H1 (cell line): ENCODE data around the gene DERL2. TPM values are rescaled to one million over a fixed set of nuclear protein-coding genes. Genes with fewer than 3 reads are reported as not detected.

Experiments
- CTCF ChIA-PET: fragments of 300-600 bp; sonication (Branson Sonifier 250); formaldehyde crosslinking; loops from one replicate; lab custom pipeline; 2021; ENCODE audit not compliant: partially characterized antibody; lab: Charles Lee
- POLR2A ChIA-PET: fragments of 300-600 bp; sonication (Branson Sonifier 250); formaldehyde crosslinking; loops from one replicate; lab custom pipeline; 2021; ENCODE audit warnings: inconsistent platforms; ENCODE audit not compliant: partially characterized antibody; lab: Charles Lee
- DNase-seq, 2 experiments: peaks; one replicate each; pipeline versions ENCODE4 v3.0.0 to v3.0.0-alpha.2; 2010 to 2022; ENCODE audit warnings: low spot score in 2 of 2, low read depth in 1 of 2, mixed read lengths in 1 of 2
- FAIRE-seq: peaks from 2 replicates; lab custom pipeline; 2011; peaks lifted over from hg19 to GRCh38; lab: Jason Lieb, UNC
- H2AFZ ChIP-seq: 2 replicates; pipeline ENCODE4 v1.8.1; 2012; ENCODE audit warnings: low read length, inconsistent platforms
- H2AK5ac ChIP-seq: 2 replicates; pipeline ENCODE4 v1.6.1; 2013; ENCODE audit warnings: low read depth, low read length
- H2BK120ac ChIP-seq: replicated peaks from 2 replicates; pipeline ENCODE3; 2013; ENCODE audit warnings: low read depth, low read length, inconsistent platforms
- H2BK12ac ChIP-seq: 2 replicates; pipeline ENCODE4 v1.6.1; 2013; ENCODE audit warnings: low read depth, low read length
- H2BK15ac ChIP-seq: 2 replicates; pipeline ENCODE4 v1.6.1; 2013; ENCODE audit warnings: low read length
- H2BK20ac ChIP-seq: 2 replicates; pipeline ENCODE4 v1.6.1; 2013; ENCODE audit warnings: low read length
- H2BK5ac ChIP-seq: 2 replicates; pipeline ENCODE4 v1.6.1; 2013; ENCODE audit warnings: low read depth, low read length
- H3K14ac ChIP-seq: 2 replicates; pipeline ENCODE4 v1.6.1; 2013; ENCODE audit warnings: inconsistent platforms; ENCODE audit not compliant: insufficient read length
- H3K18ac ChIP-seq: 2 replicates; pipeline ENCODE4 v1.6.1; 2013; ENCODE audit warnings: low read length; ENCODE audit errors: extremely low read depth
- H3K23ac ChIP-seq: 2 replicates; pipeline ENCODE4 v1.6.1; 2013; ENCODE audit warnings: inconsistent platforms; ENCODE audit not compliant: insufficient read length
- H3K23me2 ChIP-seq: 2 replicates; pipeline ENCODE4 v1.6.1; 2013; ENCODE audit warnings: low read depth, low read length
- H3K27ac ChIP-seq: 2 replicates; pipeline ENCODE4 v1.6.1; 2011; ENCODE audit warnings: low read depth, low read length, inconsistent platforms
- H3K27me3 ChIP-seq, 4 experiments: replicated peaks in 1 of 4; 1 replicate in 1 of 4; 2 replicates in 3 of 4; pipeline versions ENCODE4 v1.6.1 to v1.8.1; 2011 to 2013; ENCODE audit warnings: low read length in 3 of 4, mild to moderate bottlenecking in 3 of 4, inconsistent platforms in 2 of 4, mixed read lengths in 2 of 4, moderate library complexity in 1 of 4; ENCODE audit not compliant: control insufficient read depth in 3 of 4, insufficient read depth in 3 of 4; ENCODE audit errors: extremely low read depth in 1 of 4
- H3K36me3 ChIP-seq, 4 experiments: 2 replicates each; pipeline versions ENCODE4 v1.6.1 to v1.8.1; 2011 to 2013; ENCODE audit warnings: mild to moderate bottlenecking in 4 of 4, low read length in 3 of 4, moderate library complexity in 2 of 4, control low read depth in 1 of 4, inconsistent platforms in 1 of 4; ENCODE audit not compliant: insufficient read depth in 4 of 4, control insufficient read depth in 2 of 4
- H3K4ac ChIP-seq: replicated peaks from 2 replicates; pipeline ENCODE3; 2013; ENCODE audit warnings: low read length, low read depth, mixed read lengths, inconsistent platforms; ENCODE audit not compliant: insufficient read length
- H3K4me1 ChIP-seq, 4 experiments: replicated peaks in 1 of 4; 1 replicate in 1 of 4; 2 replicates in 3 of 4; pipeline versions ENCODE4 v1.6.1 to v1.8.1; 2011 to 2013; ENCODE audit warnings: low read length in 3 of 4, inconsistent platforms in 2 of 4, mixed read lengths in 1 of 4; ENCODE audit not compliant: insufficient read depth in 4 of 4, control insufficient read depth in 3 of 4
- H3K4me2 ChIP-seq, 2 experiments: 2 replicates each; pipeline versions ENCODE4 v1.6.1 to v1.8.1; 2011 to 2013; ENCODE audit warnings: low read depth in 2 of 2, low read length in 2 of 2, control low read depth in 1 of 2, inconsistent platforms in 1 of 2, mild to moderate bottlenecking in 1 of 2; ENCODE audit not compliant: insufficient read depth in 1 of 2
- H3K4me3 ChIP-seq, 4 experiments: fragments of 200-600, 300-600 bp in 1 of 4; sonication (generic), shearing (Covaris generic), sonication (Bioruptor Twin) in 1 of 4; 2 replicates each; pipeline versions ENCODE4 v1.5.1 to v1.8.1; 2011 to 2016; ENCODE audit warnings: low read length in 4 of 4, low read depth in 3 of 4, control low read depth in 2 of 4, inconsistent platforms in 2 of 4, mild to moderate bottlenecking in 2 of 4, mixed read lengths in 1 of 4, moderate library complexity in 1 of 4; ENCODE audit not compliant: insufficient read depth in 2 of 4; ENCODE audit errors: extremely low read depth in 1 of 4
- H3K56ac ChIP-seq: replicated peaks from 2 replicates; pipeline ENCODE3; 2013; ENCODE audit warnings: low read depth, mild to moderate bottlenecking, mixed read lengths, low read length, inconsistent platforms; ENCODE audit not compliant: insufficient read length
- H3K79me1 ChIP-seq: 2 replicates; pipeline ENCODE4 v1.6.1; 2013; ENCODE audit warnings: low read depth, low read length, control low read depth
- H3K79me2 ChIP-seq, 2 experiments: 2 replicates each; pipeline versions ENCODE4 v1.6.1 to v1.8.1; 2012 to 2013; ENCODE audit warnings: low read length in 2 of 2, mild to moderate bottlenecking in 2 of 2, inconsistent platforms in 1 of 2; ENCODE audit not compliant: insufficient read depth in 2 of 2, control insufficient read depth in 1 of 2
- H3K9ac ChIP-seq, 4 experiments: replicated peaks in 1 of 4; 1 replicate in 1 of 4; 2 replicates in 3 of 4; pipeline versions ENCODE4 v1.6.1 to v1.8.1; 2011 to 2013; ENCODE audit warnings: low read depth in 3 of 4, low read length in 3 of 4, control low read depth in 2 of 4, mild to moderate bottlenecking in 2 of 4, moderate library complexity in 2 of 4, inconsistent platforms in 1 of 4; ENCODE audit errors: extremely low read depth in 1 of 4
- H3K9me3 ChIP-seq, 2 experiments: 2 replicates each; pipeline versions ENCODE4 v1.6.1 to v1.8.1; 2012 to 2013; ENCODE audit warnings: mild to moderate bottlenecking in 2 of 2, moderate library complexity in 2 of 2, control low read depth in 1 of 2, inconsistent platforms in 1 of 2, low read depth in 1 of 2, low read length in 1 of 2, mixed read lengths in 1 of 2; ENCODE audit not compliant: insufficient read depth in 2 of 2
- H4K20me1 ChIP-seq, 2 experiments: replicated peaks in 1 of 2; 2 replicates each; pipeline versions ENCODE3 to v1.8.1; 2011 to 2013; ENCODE audit warnings: inconsistent platforms in 2 of 2, low read length in 2 of 2, mild to moderate bottlenecking in 1 of 2; ENCODE audit not compliant: insufficient read depth in 2 of 2, control insufficient read depth in 1 of 2
- H4K5ac ChIP-seq: 2 replicates; pipeline ENCODE4 v1.6.1; 2013; ENCODE audit warnings: low read length, low read depth, mixed read lengths, inconsistent platforms; ENCODE audit not compliant: insufficient read length
- H4K8ac ChIP-seq: 2 replicates; pipeline ENCODE4 v1.8.0; 2013; ENCODE audit warnings: mild to moderate bottlenecking, moderate library complexity, low read length, inconsistent platforms; ENCODE audit not compliant: insufficient read depth; ENCODE audit errors: extremely low read depth
- H4K91ac ChIP-seq: replicated peaks from 2 replicates; pipeline ENCODE3; 2013; ENCODE audit warnings: low read length, mixed read lengths, inconsistent platforms; ENCODE audit not compliant: insufficient read length
- TAF7 ChIP-seq: optimal IDR thresholded peaks from 2 replicates; pipeline ENCODE3; 2011; ENCODE audit warnings: low read depth, mild to moderate bottlenecking, inconsistent platforms, low read length, moderate library complexity, borderline replicate concordance
- WGBS, 2 experiments: shearing (Covaris generic) in 1 of 2; methylation state at CpG; one replicate each; pipeline versions ENCODE4 v1.1.6 to v1.1.7; 2013 to 2015; ENCODE audit warnings: low lambda C conversion rate in 2 of 2, mixed read lengths in 2 of 2, inconsistent platforms in 1 of 2, low coverage in 1 of 2, missing lambda C conversion rate in 1 of 2; ENCODE audit not compliant: insufficient replicate concordance in 2 of 2, insufficient coverage in 1 of 2, insufficient read length in 1 of 2; ENCODE audit errors: extremely low coverage in 1 of 2, missing lambda C conversion rate in 1 of 2; 5-methylcytosine and 5-hydroxymethylcytosine counted together
- polyA plus RNA-seq, 7 experiments: library from polyadenylated mRNA; depleted of rRNA in 3 of 7; stranded (reverse) in 5 of 7; unstranded in 2 of 7; fragments of >200 nt in 5 of 7; fragments of 200-250 nt in 2 of 7; gene quantifications; 1 replicate in 5 of 7; 2 replicates in 1 of 7; 4 replicates in 1 of 7; pipeline versions ENCODE4 v1.2.1 to v1.2.3, GENCODE V29; 2011 to 2013; ENCODE audit warnings: missing spikeins in 2 of 7, mixed read lengths in 2 of 7
- total RNA-seq: library from RNA; stranded (reverse); fragmentation: NEBNext Ultra II Directional; extraction: Animal tissue kit (Norgen Biotek cat#: 25700); gene quantifications from 2 replicates; pipeline ENCODE4 v1.2.1, GENCODE V29; 2021

DERL2 gene
- total and polyA plus RNA-seq, 2 of the 8 experiments (the other 6 are each of a cell fraction or from before 2014, with no cell fraction given) = 55.3 to 58.4 TPM

DNA sequence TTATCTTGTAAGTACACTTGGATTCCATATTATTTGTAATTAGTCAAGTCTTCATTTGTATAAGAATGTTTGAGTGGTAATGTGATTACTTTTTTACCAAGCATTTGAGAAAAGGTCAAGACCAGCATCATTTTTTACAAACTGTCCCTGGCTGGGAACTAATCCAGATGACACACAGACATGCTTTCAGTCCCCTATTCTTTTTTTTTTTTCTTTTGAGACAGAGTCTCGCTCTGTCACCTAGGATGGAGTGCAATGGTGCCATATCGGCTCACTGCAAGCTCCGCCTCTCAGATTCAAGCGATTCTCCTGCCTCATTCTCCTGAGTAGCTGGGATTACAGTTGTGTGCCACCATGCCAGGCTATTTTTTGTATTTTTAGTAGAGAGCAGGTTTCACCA, 4.5 kb downstream of the DERL2 start:
- Histone ChIP-seq H3K79me2 (peaks cover 8 to 50% of the 10 kb centered on the region in 2 experiments), H2BK120ac (no peak overlapping the region), H3K4me3 (no peak overlapping the region), H3K4ac (no peak overlapping the region), H4K91ac (no peak overlapping the region), H3K56ac (no peak overlapping the region), H4K8ac (no peak overlapping the region), H3K27me3 (no peaks in the 10 kb centered on the region), H3K27ac (no peak overlapping the region), H2AFZ (no peak overlapping the region), H3K36me3 (peaks cover 21 to 72% (median 46%) of the 10 kb centered on the region in 4 experiments), H2BK5ac (no peak overlapping the region), H4K20me1 (peaks cover 2 to 4% of the 10 kb centered on the region in 2 experiments), H3K9me3 (no peaks in the 10 kb centered on the region), H3K79me1 (peaks cover 7% of the 10 kb centered on the region; the same call in 1 of the 2 replicates), H3K14ac (no peak overlapping the region), H3K23me2 (0 out of 2 replicates have a peak, but pooled peaks cover 3% of the 10 kb centered on the region), H3K18ac (no peak overlapping the region), H2BK12ac (no peak overlapping the region), H3K9ac (no peak overlapping the region), H3K4me1 (no peaks in the 10 kb centered on the region), H2AK5ac (no peak overlapping the region), H2BK15ac (no peak overlapping the region), H2BK20ac (no peak overlapping the region), H4K5ac (no peak overlapping the region), H3K23ac (no peak overlapping the region), H3K4me2 (no peak overlapping the region)
- ChIA-PET CTCF (no interaction called here), POLR2A (interaction anchor here (1.3 to 1.5 kb wide), 2 partner anchors 13 to 24 kb away, joined by 4 to 6 read pairs; partner anchors contain the start of gene DHX33)
- DNase-seq = no peak
- 93% methylated on average over 3 of the region's 4 CpGs; no CpG with 5 or more reads in 1 of the 2 experiments for WGBS, 2 experiments
- no peak for TF ChIP-seq TAF7
- FAIRE-seq = no peak
